Stimulated activated CD8-positive, alpha-beta memory T cell treated with anti-CD3 and anti-CD28 coated beads, Interleukin-4, amount 100 ng/mL, for 1 hour (primary cell): Measurements from ENCODE around the gene DRC1.

Source experiments
- DNase-seq, 2 donors: peaks; one replicate each; pipeline ENCODE4 v3.0.0-alpha.2; 2020; ENCODE audit warnings: low read depth in 2 of 2, low spot score in 1 of 2

The DRC1 gene

GRCh38 chr2:26475832-26476501 is 74.2 kb downstream of the DRC1 start:
- no peak for DNase-seq

GRCh38 chr2:26477126-26477910 is 75.6 kb downstream of the DRC1 start:
- DNase-seq, result no peak

GRCh38 chr2:26477911-26478253 is 76.2 kb downstream of the DRC1 start, which contains the start of gene OTOF:
Gene OTOF, minus strand, starts transcription at chr2:26478124.
- no peak for DNase-seq

GRCh38 chr2:26478366-26478765 is 76.6 kb downstream of the DRC1 start:
- DNase-seq, result no peak

- DNase-seq, result no peak
These were observed 77.5 kb downstream of the DRC1 start for GRCh38 chr2:26479131-26479788.

GRCh38 chr2:26479789-26480565 is 78.3 kb downstream of the DRC1 start:
- DNase-seq, result no peak

- no peak for DNase-seq
These were observed 79.1 kb downstream of the DRC1 start for GRCh38 chr2:26480566-26481423.

GRCh38 chr2:26481706-26482105 is 80.0 kb downstream of the DRC1 start:
- no peak for DNase-seq

GRCh38 chr2:26482211-26483026 is 80.7 kb downstream of the DRC1 start:
- no peak for DNase-seq

GRCh38 chr2:26483027-26483326 is 81.3 kb downstream of the DRC1 start:
- no peak for DNase-seq

GRCh38 chr2:26483516-26483915 is 81.8 kb downstream of the DRC1 start:
- no peak for DNase-seq

GRCh38 chr2:26483957-26484565 is 82.3 kb downstream of the DRC1 start:
- DNase-seq, result no peak

- no peak for DNase-seq
These were observed 82.9 kb downstream of the DRC1 start for GRCh38 chr2:26484579-26484978.

GRCh38 chr2:26485099-26485498 is 83.4 kb downstream of the DRC1 start:
- no peak for DNase-seq

GRCh38 chr2:26485725-26486418 is 84.2 kb downstream of the DRC1 start:
- DNase-seq, result no peak

GRCh38 chr2:26486789-26487188 is 85.1 kb downstream of the DRC1 start:
- DNase-seq, result no peak

- DNase-seq, result no peak
These were observed 85.5 kb downstream of the DRC1 start for GRCh38 chr2:26487192-26487591.

- DNase-seq, result no peak
These were observed 86.9 kb downstream of the DRC1 start for GRCh38 chr2:26488463-26489212.
